ENCODE results near the gene PAQR4. TPM values are rescaled to one million over a fixed set of nuclear protein-coding genes. Genes with fewer than 3 reads are reported as not detected.

PAQR4 gene
- total and polyA plus RNA-seq, 10 of the 15 experiments (the other 5 are each of a cell fraction or from before 2014, with no cell fraction given): 0.39 to 31.8 (median 13.5) TPM

GRCh38 chr16:2971985-2972784 lies 3.0 kb downstream of the PAQR4 start (continued):
- TF ChIP-seq CEBPZ (IDR thresholded peaks at IDR 0.05; ENCODE audit: low read depth, low read length): no peak

GRCh38 chr16:2973093-2973492 lies 3.9 kb downstream of the PAQR4 start:
- Histone ChIP-seq H3K79me2 (ENCODE audit: control insufficient read depth, insufficient read depth, low read length) (peaks cover 16% of the 10 kb centered on the region), H3K4me2 (ENCODE audit: control insufficient read depth, insufficient read depth) (no peak overlapping the region), H2AFZ (ENCODE audit: control insufficient read depth, low read depth, low read length) (no peak overlapping the region), H3K9me3 (replicated peaks; ENCODE audit: control insufficient read depth, insufficient read depth, low read length) (no peaks in the 10 kb centered on the region), H3K4me3 (no peak overlapping the region), H3K4me1 (ENCODE audit: control insufficient read depth, insufficient read depth, low read length) (peaks cover 10% of the 10 kb centered on the region), H3K27me3 (replicated peaks in 1 of 2; ENCODE audit: control insufficient read depth in 2 of 2, insufficient read depth in 2 of 2, low read length in 1 of 2) (no peaks in the 10 kb centered on the region), H3K27ac (ENCODE audit: control insufficient read depth, insufficient read depth) (no peak overlapping the region), H4K20me1 (ENCODE audit: control insufficient read depth, insufficient read depth) (no peaks in the 10 kb centered on the region), H3K36me3 (ENCODE audit: control insufficient read depth in 2 of 2, insufficient read depth in 2 of 2, low read length in 1 of 2) (peaks cover 4 to 22% of the 10 kb centered on the region in 2 experiments; a peak in 3 of 4 replicates), H3K9ac (ENCODE audit: control insufficient read depth, insufficient read depth, low read length) (no peak overlapping the region)
- SMC1A ChIA-PET (ENCODE audit: uncharacterized antibody, unreplicated experiment): interaction anchor here (0.8 kb wide), 1 partner anchor 9 kb away, joined by 3 read pairs; the partner anchor contains the start of gene KREMEN2
- no peak for ATAC-seq
- TF ChIP-seq JUND (IDR thresholded peaks at IDR 0.05; ENCODE audit: low read depth, low read length) (no peak), POLR2A (IDR thresholded peaks at IDR 0.05; ENCODE audit: low read depth, low read length) (peak; percentile 7; the same call in 1 of the 2 replicates)
- no peak for DNase-seq (ENCODE audit: low read depth, low spot score)
- intact Hi-C loops (cut with micrococcal nuclease; ENCODE audit: unreplicated experiment): no loop called here
- CTCF ChIA-PET: interaction anchor here (1.4 kb wide), 1 partner anchor 53 kb away, joined by 3 read pairs; no protein-coding TSS in a partner anchor
- in situ Hi-C loops (cut with MboI): no loop called here
- no TSS peak for BruUV-seq (replicated peaks)
- 74% methylated on average over 4 of the region's 5 CpGs for WGBS (ENCODE audit: insufficient coverage, insufficient replicate concordance, low lambda C conversion rate, missing lambda C conversion rate)
- RAD21 ChIA-PET (ENCODE audit: unreplicated experiment): no interaction called here
- FAIRE-seq: no peak
- POLR2A ChIA-PET: interaction anchor here (1.1 kb wide), 1 partner anchor 27 kb away, joined by 3 read pairs; no protein-coding TSS in a partner anchor
